Hepatocyte (in vitro differentiated cells): ENCODE measurements around the gene POLR3K. TPM values are rescaled to one million over a fixed set of nuclear protein-coding genes. Genes with fewer than 3 reads are reported as not detected.

ENCODE experiments used
- DNase-seq: peaks from one replicate; pipeline ENCODE4 v3.0.0-alpha.2; 2016; ENCODE audit warnings: low spot score
- H2AFZ ChIP-seq: fragments of 200-600 bp; sonication (generic); 2 replicates; pipeline ENCODE4 v1.6.0; 2016; ENCODE audit warnings: antibody characterized with exemption, mild to moderate bottlenecking
- H3K27ac ChIP-seq: fragments of 200-600 bp; sonication (generic); 2 replicates; pipeline ENCODE4 v1.5.1; 2016; ENCODE audit warnings: mild to moderate bottlenecking
- H3K27me3 ChIP-seq: fragments of 200-600 bp; sonication (generic); 2 replicates; pipeline ENCODE4 v1.6.1; 2016
- H3K36me3 ChIP-seq: fragments of 200-600 bp; sonication (generic); replicated peaks from 2 replicates; pipeline ENCODE4 v1.5.1; 2016; ENCODE audit warnings: low read depth; ENCODE audit not compliant: insufficient read depth
- H3K4me1 ChIP-seq: fragments of 200-600 bp; sonication (generic); 2 replicates; pipeline ENCODE4 v1.5.1; 2016; ENCODE audit warnings: mild to moderate bottlenecking, moderate library complexity; ENCODE audit not compliant: insufficient read depth
- H3K4me2 ChIP-seq: fragments of 200-600 bp; sonication (generic); 2 replicates; pipeline ENCODE4 v1.6.0; 2016
- H3K4me3 ChIP-seq: fragments of 200-600 bp; sonication (generic); 2 replicates; pipeline ENCODE4 v1.5.1; 2016; ENCODE audit warnings: mild to moderate bottlenecking
- H3K79me2 ChIP-seq: fragments of 200-600 bp; sonication (generic); 2 replicates; pipeline ENCODE4 v1.6.0; 2017; ENCODE audit warnings: mild to moderate bottlenecking
- H3K9me2 ChIP-seq: fragments of 200-600 bp; sonication (generic); replicated peaks from 2 replicates; pipeline ENCODE4 v1.6.0; 2017; ENCODE audit warnings: mild to moderate bottlenecking; ENCODE audit not compliant: insufficient read depth
- H3K9me3 ChIP-seq: fragments of 200-600 bp; sonication (generic); 2 replicates; pipeline ENCODE4 v1.5.1; 2016; ENCODE audit warnings: low read depth, mild to moderate bottlenecking
- H4K20me1 ChIP-seq: fragments of 200-600 bp; sonication (generic); 2 replicates; pipeline ENCODE4 v1.6.0; 2016; ENCODE audit warnings: mild to moderate bottlenecking; ENCODE audit not compliant: insufficient read depth, poor library complexity, severe bottlenecking
- EZH2 ChIP-seq: fragments of 200-600 bp; sonication (generic); IDR thresholded peaks from 2 replicates; pipeline ENCODE4 v1.6.1; 2016; ENCODE audit warnings: antibody characterized with exemption, mild to moderate bottlenecking, borderline replicate concordance
- EZH2phosphoT487 ChIP-seq: fragments of 200-600 bp; sonication (generic); IDR thresholded peaks from one replicate; pipeline ENCODE4 v1.6.1; 2018; ENCODE audit warnings: antibody characterized with exemption, mild to moderate bottlenecking, low read depth, moderate library complexity; ENCODE audit not compliant: unreplicated experiment, severe bottlenecking
- WGBS: methylation state at CpG from one replicate; pipeline ENCODE4 v1.1.6; 2016; ENCODE audit warnings: low lambda C conversion rate; ENCODE audit errors: missing lambda C conversion rate; 5-methylcytosine and 5-hydroxymethylcytosine counted together
- polyA plus RNA-seq: library from polyadenylated mRNA; unstranded; fragments of >200 nt; fragmentation: Nextera tagmentation; extraction: Ambion mirVana; gene quantifications from 2 replicates; pipeline ENCODE4 v1.2.1, GENCODE V29; 2016
- total RNA-seq: library from RNA; depleted of rRNA; stranded (reverse); fragments of >200 nt; gene quantifications from 2 replicates; pipeline ENCODE4 v1.2.3, GENCODE V29; 2014
- TF ChIP-seq, protein P1 (sequence below): fragments of 200-600 bp; sonication (generic); IDR thresholded peaks from 2 replicates; pipeline ENCODE4 v1.5.1; 2016; ENCODE audit warnings: antibody characterized with exemption, mild to moderate bottlenecking; ENCODE audit not compliant: poor library complexity

Gene POLR3K
- total and polyA plus RNA-seq, 2 experiments from 2014 or later, result 2.7 to 12.5 TPM

DNA sequence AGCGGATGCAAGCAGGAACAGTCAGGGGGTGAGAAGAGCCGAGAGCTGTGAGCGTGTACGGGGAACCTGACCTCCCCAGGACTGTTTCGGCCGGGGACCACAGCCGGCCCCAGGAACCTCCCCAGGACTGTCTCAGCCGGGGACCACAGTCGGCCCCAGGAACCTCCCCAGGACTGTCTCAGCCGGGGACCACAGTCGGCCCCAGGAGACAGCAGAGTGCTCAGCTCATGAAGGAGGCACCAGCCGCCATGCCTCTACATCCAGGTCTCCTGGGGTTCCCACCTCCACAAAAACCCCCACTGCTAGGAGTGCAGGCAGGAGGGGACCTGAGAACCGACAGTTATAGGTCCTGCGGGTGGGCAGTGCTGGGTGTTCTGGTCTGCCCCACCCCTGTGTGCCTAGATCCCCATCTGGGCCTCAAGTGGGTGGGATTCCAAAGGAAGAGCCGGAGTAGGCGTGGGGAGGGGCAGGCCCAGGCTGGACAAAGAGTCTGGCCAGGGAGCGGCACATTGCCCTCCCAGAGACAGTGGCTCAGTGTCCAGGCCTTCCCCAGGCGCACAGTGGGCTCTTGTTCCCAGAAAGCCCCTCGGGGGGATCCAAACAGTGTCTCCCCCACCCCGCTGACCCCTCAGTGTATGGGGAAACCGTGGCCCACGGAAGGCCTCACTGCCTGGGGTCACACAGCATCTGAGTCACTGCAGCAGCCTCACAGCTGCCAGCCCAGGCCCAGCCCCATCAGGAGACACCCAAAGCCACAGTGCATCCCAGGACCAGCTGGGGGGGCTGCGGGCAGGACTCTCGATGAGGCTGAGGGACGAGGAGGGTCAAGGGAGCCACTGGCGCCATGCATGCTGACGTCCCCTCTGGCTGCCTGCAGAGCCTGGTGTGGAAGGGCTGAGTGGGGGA lies 14.7 kb upstream of the POLR3K start:
- Histone ChIP-seq H3K4me2 (peak overlapping the region; percentile 20), H3K27ac (no peak overlapping the region), H3K4me3 (no peak overlapping the region), H3K79me2 (peaks cover 54% of the 10 kb centered on the region), H3K36me3 (no peaks in the 10 kb centered on the region), H2AFZ (no peak overlapping the region), H3K9me2 (no peaks in the 10 kb centered on the region), H3K27me3 (no peaks in the 10 kb centered on the region), H3K4me1 (peaks cover 32% of the 10 kb centered on the region), H4K20me1 (peaks cover 50% of the 10 kb centered on the region), H3K9me3 (no peaks in the 10 kb centered on the region)
- no peak for DNase-seq
- 85% methylated on average over 24 of the region's 27 CpGs for WGBS
- TF ChIP-seq, protein P1, sequence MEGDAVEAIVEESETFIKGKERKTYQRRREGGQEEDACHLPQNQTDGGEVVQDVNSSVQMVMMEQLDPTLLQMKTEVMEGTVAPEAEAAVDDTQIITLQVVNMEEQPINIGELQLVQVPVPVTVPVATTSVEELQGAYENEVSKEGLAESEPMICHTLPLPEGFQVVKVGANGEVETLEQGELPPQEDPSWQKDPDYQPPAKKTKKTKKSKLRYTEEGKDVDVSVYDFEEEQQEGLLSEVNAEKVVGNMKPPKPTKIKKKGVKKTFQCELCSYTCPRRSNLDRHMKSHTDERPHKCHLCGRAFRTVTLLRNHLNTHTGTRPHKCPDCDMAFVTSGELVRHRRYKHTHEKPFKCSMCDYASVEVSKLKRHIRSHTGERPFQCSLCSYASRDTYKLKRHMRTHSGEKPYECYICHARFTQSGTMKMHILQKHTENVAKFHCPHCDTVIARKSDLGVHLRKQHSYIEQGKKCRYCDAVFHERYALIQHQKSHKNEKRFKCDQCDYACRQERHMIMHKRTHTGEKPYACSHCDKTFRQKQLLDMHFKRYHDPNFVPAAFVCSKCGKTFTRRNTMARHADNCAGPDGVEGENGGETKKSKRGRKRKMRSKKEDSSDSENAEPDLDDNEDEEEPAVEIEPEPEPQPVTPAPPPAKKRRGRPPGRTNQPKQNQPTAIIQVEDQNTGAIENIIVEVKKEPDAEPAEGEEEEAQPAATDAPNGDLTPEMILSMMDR, result no peak
- TF ChIP-seq EZH2phosphoT487 (no peak), EZH2 (no peak)

DNA sequence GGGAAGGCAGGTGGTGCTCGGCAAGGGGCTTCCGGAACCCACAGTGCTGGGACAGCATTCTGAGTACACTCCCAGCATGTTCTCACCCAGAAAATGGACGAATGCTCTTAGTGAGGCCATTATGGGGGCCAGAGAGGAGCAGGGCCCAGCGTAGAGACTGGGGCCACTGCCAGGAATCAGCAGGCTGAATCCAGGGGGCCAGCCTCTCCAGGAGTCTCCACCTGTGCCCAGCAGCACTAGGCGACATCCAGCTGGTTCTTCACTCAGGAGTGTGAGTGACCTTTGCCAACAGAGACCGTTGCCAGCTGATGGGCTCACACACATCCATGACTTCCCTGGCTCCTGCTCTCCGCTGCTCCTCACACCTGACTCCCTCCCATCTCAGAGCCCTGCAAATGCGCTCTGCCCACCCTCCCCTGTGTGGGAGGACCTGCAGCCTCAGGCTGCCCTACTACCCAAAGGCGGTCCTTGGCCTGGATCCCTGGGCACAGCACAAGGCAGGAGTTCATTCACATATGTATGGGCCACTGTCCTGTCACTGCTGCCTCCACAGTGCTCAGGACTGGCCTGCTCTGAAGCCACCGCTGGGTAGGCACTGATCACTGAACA lies 13.9 kb upstream of the POLR3K start:
- no peak for DNase-seq
- Histone ChIP-seq H3K79me2 (peaks cover 54% of the 10 kb centered on the region), H3K4me2 (no peak overlapping the region), H3K27me3 (no peaks in the 10 kb centered on the region), H2AFZ (no peak overlapping the region), H4K20me1 (peaks cover 50% of the 10 kb centered on the region), H3K9me3 (no peaks in the 10 kb centered on the region), H3K4me3 (no peak overlapping the region), H3K9me2 (no peaks in the 10 kb centered on the region), H3K27ac (no peak overlapping the region), H3K36me3 (no peaks in the 10 kb centered on the region), H3K4me1 (peaks cover 26% of the 10 kb centered on the region)
- TF ChIP-seq EZH2, result no peak
- no peak for TF ChIP-seq EZH2phosphoT487
- TF ChIP-seq, protein P1, result no peak
- WGBS, result 94% methylated on average over 10 of the region's 10 CpGs

DNA sequence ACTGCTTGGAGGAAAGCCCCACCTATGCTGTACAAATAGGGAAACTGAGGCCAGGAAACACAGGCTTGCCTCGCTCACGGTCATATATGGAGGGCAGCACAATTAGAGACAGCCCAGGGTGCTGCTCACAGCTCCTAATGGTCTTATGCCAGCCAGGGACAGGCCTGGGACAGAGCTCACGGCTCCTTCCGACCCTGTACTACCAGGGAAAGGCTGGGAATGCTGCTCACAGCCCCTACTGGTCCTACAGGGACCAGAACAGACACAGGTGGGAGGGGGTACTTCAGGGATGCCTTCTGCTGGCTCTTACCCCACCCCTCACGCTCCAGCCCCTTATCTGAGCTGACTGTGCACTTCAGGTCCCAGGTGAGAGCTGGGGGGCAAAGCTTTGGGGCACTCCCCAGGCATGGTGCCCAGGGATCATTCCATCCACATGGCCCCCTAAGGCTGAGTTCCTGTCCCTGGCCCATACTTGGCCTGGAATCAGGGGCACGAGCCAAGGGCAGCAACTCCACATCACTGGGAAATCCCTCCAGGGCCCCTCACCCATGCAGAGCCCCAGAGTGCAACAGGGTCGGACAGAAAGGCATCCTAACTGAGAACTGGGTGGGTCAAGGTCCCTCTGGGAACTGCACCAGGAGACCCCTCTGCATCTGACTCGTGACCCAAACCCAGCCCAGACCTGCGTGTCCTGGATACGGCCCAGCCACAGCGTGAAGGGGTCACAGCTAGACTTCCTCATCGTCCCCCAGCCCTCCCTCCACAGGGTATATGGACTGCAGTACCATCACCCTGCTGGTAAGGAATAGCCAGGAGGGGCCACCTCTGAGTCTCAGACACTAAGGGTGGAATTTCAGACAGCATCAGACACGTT lies 13.1 kb upstream of the POLR3K start:
- no peaks in the 10 kb centered on the region for H3K27me3 ChIP-seq
- H3K9me2 ChIP-seq, result no peaks in the 10 kb centered on the region
- H2AFZ ChIP-seq, result no peak overlapping the region
- H4K20me1 ChIP-seq, result peaks cover 50% of the 10 kb centered on the region
- H3K4me1 ChIP-seq, result peaks cover 26% of the 10 kb centered on the region
- peak overlapping the region; percentile 52 for H3K4me2 ChIP-seq
- H3K27ac ChIP-seq, result no peak overlapping the region
- peaks cover 54% of the 10 kb centered on the region for H3K79me2 ChIP-seq
- no peaks in the 10 kb centered on the region for H3K36me3 ChIP-seq
- H3K9me3 ChIP-seq, result no peaks in the 10 kb centered on the region
- WGBS, result 91% methylated on average over 13 of the region's 13 CpGs
- no peak overlapping the region for H3K4me3 ChIP-seq
- no peak for DNase-seq
- TF ChIP-seq, protein P1, result no peak
- TF ChIP-seq EZH2 (no peak), EZH2phosphoT487 (no peak)
